ENCODE results near the gene AKAP1.
"Not testable (repeated sequence)": the region's sequence is repeated elsewhere in the genome, so short reads cannot be mapped to it uniquely, and the experiment has no call there.

AKAP1 gene

DNA sequence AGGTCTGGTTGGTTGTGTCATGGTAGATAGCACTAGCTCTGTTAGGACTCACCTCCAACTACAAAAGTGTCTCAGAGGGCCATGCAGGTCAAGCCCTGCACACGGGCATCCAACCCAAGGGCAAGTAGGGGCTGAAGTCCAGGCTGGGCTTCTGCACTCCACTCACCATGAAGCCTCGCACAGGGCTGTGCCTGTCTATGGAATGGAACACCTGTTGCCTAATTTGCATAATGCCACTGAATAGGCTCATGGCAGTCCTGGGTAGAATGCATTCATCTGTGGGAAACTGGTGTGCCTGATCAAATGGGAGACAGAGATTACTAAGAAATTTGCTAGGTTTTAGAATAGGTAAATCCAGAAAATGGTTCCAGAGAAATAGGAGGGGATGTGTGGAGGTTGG is 8.0 kb upstream of the AKAP1 start:
- no peak for DNase-seq

DNA sequence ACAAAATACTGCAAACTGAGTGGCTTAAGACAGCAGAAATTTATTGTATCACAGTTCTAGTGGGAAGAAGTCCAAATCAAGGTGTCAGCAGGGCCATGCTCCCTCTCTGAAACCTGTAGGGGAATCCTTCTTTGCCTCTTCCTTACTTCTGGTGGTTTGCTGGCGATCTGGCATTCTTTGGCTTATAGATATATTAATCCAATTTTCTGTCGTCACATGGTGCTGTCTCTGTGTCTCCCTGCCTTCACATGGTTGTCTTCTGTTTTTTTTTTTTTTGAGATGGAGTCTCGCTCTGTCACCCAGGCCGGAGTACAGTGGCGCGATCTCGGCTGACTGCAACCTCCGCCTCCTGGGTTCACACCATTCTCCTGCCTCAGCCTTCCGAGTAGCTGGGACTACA is 6.8 kb upstream of the AKAP1 start:
- DNase-seq: no peak

DNA sequence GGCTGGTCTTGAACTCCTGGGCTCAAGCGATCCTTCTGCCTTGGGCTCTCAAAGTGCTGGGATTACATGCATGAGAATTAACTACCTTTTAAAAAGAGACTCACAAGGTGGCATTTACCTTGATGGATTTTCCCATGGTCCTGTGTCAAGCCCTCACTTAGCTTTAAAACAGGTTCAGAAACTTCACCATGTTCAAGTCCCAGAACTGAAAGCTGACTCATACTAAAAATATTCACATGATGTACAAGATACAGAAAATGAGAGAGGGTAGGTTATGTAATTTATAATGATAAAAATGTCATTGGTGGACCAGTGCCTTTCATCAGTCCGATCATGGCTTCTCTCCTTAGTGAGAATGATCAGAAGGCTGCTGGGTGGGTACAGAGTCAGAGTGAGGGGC is 4.3 kb upstream of the AKAP1 start:
- DNase-seq: no peak

DNA sequence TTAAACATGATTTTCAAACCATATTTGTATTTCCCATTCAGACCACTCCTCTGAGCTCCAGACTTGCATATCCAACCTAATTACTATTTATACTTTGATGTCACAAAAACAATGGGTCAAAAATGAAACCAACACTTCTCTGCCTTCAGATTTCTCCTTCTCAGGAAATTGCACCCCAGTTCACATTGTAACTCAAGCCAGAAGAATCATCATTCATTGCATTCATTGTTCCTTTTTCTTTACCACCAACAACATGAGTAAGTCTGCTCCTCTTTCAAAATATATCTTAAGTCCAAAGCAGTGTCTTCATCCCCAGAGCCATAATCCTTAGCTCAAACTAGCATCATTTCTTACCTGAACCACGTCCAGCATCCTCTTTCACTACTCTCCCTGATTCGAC is 2.6 kb upstream of the AKAP1 start:
- no peak for DNase-seq

DNA sequence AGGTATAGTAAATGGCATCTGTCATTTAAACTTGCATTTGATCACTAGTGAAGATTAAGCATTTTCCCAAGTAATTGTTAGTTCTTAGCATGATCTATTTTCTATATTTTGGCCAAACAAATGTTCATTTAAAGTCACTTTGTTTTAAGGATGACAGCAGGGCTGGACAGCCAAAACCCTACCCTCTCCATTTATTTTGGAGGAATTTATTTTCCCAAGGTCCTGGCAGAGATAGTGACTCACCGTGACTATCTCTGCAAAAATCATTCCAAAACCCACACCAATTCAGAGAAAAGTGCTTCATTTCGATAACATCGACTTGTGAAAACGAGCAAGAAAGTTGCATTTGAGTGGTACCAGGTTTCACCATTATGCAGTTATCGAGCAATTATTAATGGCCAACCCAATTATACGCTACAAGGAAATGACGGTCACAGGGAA is 665 bp upstream of the AKAP1 start:
- no peak for DNase-seq

DNA sequence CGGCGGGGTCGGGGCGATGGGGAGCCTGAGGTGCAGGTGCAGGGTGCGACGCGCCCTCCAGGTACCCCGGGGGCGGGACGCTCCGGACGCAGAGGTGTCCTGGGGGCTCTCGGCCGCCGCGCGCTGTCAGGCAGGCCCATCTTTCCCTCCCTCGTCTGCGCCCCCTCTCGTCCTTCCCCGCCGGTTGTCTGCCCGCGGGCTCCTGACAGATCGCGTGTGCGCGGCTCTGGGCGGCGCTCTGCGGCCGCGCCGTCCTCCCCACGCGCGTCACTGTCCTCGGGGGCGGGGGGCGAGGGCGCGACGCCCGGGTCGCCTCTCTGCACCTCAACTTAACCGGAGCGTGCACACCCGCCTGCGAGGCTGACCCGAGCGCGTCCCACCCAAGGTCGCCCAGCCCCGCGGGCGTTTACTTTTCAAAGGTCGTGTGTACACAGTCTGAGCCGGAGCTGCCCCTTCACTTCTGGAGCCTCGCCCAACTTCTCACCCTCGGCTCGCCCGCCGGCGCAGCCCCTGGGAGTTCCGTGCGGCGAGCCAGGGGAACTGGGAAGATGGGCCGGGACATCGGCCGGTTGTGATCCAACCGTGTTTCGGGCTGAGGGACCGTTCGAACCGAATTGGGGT is 512 bp downstream of the AKAP1 start:
- DNase-seq: peak; percentile 32 to 70 (median 55)

DNA sequence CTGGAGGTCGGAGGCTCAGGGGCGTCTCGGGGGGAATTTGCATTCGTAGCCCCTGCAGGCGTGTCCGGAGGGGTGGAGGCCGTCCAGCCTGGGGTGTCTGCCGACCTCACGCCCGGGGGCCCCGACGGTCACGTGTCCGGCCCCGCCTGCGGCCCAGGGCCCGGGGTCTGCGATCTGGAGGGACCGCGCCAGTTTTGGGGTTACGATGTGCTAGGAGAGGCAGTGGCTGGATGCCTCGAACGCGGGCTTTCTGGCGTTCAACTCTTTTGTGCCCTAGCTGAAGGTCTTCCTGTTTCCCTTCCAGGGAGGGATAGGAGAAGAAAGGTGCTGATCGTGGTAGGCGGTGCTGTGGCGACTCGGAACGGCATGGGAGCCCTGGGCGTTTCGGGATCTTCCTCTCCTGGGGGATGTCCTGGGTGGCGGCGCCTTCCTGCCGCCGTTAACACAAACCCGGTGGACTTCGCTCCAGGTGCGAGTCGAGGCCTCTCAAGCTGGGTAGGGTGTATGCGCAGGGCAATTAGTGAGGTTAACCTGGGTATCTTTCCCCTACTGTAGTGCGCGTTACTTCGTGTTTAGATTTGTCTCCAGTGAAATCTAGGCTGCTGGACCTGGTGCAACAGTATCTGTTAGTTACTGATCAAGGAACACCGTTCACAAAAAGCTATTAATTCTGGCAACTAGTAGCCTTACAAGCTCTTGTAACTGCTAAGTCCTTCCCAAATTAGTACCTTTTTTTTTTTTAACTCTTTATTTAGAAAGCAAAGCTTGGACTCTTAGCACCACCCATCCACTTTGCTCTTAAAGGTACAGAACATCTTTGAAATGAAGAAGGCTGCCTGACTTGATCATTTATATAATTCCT is 1.3 kb downstream of the AKAP1 start:
- DNase-seq: peak in 2 of 5 experiments; percentile 2 to 37

DNA sequence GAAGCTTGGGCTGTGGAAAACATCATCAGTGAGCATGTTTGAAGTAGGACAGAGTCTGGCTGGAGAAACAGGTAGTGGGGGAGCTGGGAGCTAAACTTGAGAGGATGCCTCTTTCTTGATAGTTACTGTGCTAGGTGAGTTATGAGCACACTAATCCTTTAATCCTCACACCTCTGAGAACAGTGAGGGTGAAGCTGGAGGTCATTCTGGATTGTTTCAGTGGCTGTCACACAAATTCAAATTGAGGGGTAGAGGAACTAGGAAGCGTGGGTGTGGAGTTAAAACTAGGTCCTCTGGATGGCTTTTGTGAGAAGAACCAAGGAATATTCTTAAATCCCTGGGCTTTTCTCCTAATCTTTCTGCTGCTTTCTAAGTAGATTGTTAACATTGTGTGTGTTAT is 3.3 kb downstream of the AKAP1 start:
- no peak for DNase-seq

DNA sequence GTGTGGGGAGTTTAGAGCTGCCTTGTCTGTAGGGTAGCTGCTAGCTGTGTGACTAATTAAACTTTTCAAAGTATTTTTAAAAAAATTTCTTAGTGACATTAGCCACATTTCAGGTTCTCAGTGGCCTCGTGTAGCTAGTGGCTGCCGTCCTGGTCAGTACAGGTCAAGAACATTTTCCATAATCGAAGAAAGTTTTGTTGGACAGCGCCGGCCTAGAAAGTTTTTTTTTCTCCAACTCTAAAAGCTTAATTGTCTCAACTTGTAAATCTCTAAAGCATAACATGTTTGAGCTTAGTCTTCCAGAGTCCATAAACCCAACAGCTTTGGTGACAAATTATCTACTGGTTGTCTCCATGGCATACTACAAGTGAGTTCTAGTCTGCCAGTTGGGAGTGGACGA is 4.3 kb downstream of the AKAP1 start:
- DNase-seq: no peak

DNA sequence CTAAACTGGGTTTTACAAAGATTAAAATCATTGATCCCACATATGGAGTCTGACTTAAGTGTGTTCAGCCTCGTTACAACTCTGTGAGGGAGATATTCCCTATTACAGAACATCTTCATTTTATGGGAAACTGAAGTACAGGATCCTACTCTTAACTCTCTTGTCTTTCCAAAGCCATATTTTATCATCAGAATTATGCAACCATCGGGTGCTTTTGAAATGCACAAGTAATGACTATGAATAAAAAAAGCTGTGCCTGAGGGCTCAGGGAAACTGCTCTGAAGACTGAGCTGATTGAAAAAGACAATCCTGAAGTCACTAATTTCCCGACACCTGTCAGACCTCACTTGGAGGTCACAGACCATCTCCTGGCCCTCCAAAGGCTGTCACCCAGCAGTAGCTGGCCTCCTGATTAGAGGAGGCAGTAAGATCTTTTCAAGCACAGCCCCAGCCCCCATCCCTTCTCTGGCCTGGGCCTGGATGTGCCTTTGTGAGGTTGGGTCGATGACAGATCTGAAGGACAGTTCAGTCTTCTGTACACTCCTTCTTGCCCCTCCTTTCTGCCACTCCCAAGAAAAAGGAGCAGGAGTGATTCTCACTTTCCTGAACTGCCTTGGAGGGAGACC is 5.6 kb downstream of the AKAP1 start:
- DNase-seq: no peak

DNA sequence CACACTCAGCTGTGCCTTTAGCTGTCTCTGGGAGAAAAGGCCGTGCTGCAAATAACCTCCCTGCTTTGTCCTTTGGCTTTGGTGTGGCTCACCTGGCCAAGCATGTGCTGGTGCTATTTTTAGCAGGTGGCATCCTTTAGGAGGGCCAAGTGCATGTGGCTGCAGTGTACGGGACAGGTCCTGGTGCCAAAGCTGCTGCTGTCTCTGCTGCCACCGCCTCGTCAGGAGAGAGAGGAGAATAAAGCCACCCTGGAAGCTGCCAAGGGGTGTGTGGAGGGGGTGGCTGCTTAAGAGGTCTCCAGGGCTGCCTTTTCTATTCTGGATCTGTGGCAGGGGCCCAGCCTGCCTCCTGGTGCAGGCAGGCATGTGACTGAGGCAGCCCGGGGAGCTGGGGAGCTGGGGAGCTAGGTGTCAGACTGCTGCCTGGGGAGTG is 6.2 kb downstream of the AKAP1 start:
- no peak for DNase-seq

DNA sequence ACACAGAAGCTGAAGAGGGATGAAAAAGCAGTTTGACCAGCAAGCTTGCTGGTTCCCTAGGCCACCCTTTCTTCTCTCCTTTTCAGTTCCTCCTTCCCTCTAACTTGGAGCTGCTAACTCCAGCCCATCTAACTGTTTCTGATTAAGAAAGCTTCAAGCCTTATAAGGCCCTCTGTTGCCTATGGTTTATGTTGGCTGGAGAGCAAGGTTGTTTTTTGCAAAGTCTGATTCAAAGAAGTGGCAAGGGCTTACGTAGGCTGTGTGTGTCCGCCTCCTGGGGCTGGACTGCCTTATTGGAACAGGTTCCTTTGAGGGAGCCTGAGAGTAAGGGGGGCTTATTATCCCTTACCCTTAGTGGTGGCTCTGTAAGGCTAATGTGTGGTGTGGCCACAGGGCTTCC is 7.1 kb downstream of the AKAP1 start:
- no peak for DNase-seq

DNA sequence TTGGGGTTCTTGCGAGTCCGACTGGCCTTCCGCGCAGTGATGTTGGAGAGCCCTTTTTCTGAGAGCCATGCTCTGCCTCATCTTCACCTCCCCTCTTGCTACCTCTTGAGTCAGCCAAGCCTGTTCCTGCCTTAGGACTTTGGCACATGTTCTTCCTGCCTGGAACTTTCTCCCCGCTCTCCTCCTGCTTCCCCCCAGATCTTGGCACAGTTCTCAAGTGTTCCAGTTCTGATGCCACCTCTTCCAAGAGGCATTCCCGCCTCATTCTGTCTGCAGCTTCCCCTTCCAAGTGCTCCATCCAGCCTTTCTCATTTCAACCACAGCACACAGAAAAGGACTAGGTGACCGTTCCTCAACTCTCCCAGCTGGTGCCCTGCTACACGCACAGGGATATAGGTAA is 7.7 kb downstream of the AKAP1 start:
- DNase-seq: no peak

DNA sequence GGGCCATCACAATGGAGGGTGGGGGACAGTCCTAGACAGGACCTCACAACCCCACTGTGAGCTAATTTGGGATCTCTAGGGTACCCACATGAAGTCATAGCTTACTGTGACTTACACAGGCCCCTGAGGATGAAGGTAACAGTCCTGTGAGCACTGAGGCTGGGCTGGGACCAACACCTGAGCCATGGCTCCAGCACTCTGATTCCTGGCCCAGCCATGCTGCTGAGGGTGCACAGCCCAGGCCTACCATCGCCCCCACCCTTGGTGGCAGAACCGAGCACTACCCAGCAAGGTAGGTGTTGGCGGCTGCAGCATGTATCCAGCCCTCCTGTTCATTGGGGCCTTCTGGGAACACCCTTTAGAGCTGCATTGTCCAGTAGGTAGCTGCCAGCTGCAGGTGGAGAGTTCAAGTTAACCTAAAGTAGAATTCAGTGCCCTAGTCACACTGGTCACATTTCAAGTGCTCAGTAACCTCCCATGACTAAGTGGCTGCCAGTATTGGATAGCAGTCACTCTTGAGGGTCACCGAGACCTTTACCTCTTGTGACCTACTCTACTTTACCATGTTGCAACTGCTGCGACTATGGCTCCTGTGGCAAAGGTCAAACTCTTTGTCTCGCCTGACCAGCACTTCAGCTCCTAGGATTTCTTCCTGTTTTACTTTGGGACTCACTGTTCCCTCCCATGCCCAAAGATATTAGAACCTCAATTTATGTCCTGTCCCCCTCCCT is 11.6 kb downstream of the AKAP1 start:
- DNase-seq: no peak

DNA sequence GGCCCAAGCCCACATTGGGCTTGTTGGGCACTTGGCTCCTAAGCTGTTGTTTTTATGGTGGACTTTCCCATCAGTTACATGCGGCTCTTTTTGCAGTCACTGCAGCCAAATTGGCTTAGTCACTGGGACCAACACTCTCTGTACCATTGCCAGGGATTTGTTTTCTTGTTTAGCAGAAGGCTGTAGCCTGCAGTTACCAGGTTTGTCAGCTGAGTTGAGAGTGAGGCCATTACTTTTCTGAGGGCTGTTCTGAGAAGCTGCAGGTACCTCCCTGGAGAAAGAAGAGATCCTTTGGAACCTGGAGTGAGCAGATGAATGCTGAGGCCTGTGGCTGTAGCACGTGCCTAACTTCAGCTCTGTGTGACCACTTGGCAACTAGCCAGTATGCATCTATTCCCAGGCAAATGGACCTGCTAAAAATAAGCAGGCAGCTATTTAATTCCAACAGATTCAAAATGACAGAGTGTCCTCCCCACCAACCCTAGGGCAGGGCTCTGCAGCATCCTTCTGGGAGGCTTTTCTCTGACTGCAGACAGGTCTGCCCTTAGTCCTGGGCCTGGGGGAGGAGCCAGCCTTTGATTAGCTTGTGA is 12.9 kb downstream of the AKAP1 start:
- no peak for DNase-seq

DNA sequence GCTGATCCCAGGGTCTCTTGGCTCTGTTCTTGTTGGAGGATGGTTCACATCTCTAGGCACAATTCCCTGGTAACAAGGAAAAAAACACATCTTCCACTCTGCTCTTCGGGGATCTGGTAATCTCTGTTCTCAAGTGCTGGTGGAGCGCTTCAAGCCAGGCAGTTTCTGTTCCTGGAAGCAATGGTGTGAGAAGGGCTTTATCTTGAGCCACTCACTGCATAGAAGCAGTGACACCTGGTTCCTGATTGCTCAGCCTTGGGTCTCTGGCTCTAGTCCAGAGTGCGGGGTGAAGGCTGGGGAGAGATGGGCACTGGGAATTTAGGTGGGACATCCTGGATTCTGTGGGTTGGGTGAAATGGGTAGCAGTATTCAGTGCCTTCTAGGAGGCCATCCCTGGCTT is 14.1 kb downstream of the AKAP1 start:
- DNase-seq: no peak

DNA sequence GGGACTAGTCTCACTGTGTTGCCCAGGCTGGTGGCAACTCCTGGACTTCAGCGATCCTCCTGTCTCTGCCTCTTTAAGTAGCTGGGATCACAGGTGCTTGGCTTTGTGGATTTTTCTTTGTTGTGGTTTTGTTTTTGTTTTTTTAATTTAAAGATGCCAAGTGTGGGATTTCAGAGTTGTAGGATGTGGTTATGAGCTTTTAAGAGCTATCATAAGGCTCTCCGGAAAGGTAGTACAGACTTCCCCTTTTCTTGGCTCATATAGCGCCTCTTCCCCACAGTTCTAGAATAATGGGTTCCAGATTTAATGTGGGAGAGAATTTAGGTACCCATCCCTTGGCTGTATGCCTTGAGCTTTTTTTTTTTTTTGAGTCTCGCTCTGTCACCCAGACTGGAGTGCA is 17.1 kb downstream of the AKAP1 start:
- DNase-seq: no peak

DNA sequence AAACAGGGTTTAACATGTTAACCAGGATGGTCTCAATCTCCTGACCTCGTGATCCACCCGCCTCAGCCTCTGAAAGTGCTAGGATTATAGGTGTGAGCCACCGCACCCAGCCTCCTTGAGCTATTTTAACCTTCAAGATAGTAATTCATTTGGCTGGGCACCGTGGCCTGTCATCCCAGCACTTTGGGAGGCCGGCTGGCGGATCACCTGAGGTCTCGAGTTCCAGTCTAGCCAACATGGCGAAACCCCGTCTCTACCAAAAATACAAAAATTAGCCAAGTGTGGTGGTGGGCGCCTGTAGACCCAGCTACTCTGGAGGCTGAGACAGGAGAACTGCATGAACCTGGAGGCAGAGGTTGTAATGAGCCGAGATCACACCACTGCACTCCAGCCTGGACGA is 17.6 kb downstream of the AKAP1 start:
- not testable (repeated sequence) for DNase-seq

DNA sequence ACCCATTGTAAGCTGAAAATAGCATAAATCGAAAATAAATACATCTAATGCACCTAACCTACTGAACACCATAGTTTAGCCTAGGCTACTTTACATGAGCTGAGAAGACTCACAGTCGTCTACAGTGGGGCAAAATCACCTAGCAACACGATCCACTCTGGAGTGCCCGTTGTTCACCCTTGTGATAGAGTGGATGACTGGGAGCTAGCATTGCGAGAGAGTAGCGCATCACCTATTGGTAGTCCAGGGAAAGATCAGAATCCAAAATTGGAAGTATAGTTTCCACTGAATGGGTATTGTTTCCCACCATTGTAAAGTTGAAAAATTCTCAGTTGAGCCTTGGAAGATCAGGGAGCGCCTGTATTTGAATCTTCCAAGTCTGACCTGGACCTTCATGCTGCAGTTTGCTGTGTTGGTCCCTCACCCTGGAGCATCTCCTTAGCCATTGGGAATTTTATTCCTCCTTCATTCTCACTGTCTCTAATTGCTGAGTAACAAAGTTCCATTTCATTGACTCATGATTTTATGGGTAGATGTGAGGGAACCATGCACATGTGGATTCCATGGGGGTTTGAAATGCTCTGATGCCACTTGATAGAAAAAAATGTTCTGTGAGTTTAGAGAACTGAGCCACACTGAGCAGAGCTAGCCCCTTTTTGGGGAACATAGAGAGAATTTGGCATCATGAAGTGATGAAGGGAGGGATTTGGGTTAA is 19.6 kb downstream of the AKAP1 start:
- DNase-seq: no peak

DNA sequence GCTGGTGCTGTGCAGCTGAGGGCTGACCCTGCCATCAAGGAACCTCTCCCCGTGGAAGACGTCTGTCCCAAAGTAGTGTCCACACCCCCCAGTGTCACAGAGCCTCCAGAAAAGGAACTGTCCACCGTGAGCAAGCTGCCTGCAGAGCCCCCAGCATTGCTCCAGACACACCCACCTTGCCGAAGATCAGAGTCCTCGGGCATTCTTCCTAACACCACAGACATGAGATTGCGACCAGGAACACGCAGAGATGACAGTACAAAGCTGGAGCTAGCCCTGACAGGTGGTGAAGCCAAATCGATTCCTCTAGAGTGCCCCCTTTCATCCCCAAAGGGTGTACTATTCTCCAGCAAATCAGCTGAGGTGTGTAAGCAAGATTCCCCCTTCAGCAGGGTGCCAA is 20.5 kb downstream of the AKAP1 start:
- DNase-seq: no peak

DNA sequence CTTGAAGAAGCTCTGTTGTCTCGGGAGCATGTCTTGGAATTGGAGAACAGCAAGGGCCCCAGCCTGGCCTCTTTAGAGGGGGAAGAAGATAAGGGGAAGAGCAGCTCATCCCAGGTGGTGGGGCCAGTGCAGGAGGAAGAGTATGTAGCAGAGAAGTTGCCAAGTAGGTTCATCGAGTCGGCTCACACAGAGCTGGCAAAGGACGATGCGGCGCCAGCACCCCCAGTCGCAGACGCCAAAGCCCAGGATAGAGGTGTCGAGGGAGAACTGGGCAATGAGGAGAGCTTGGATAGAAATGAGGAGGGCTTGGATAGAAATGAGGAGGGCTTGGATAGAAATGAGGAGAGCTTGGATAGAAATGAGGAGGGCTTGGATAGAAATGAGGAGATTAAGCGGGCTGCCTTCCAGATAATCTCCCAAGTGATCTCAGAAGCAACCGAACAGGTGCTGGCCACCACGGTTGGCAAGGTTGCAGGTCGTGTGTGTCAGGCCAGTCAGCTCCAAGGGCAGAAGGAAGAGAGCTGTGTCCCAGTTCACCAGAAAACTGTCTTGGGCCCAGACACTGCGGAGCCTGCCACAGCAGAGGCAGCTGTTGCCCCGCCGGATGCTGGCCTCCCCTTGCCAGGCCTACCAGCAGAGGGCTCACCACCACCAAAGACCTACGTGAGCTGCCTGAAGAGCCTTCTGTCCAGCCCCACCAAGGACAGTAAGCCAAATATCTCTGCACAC is 21.2 kb downstream of the AKAP1 start:
- no peak for DNase-seq

Data from T-helper 2 cell (primary cell).